ENCODE measurements around the gene SYP.
A peak's percentile ranks its signal among the peaks of the same experiment; 100 is the strongest.
"Not testable (repeated sequence)": the region's sequence is repeated elsewhere in the genome, so short reads cannot be mapped to it uniquely, and the experiment has no call there.

Gene SYP

GRCh38 chrX:49187526-49187925 is 12.5 kb downstream of the SYP start:
- no peak for DNase-seq

GRCh38 chrX:49187028-49187394 is 13.0 kb downstream of the SYP start:
- DNase-seq = no peak

GRCh38 chrX:49186125-49187027 is 13.6 kb downstream of the SYP start, which contains the start of gene PRICKLE3:
PRICKLE3 (minus strand) TSS chrX:49186373; CDS start chrX:49186297, 76 bp downstream.
- no peak for DNase-seq

GRCh38 chrX:49184294-49185281 is 15.4 kb downstream of the SYP start:
- no peak for DNase-seq

GRCh38 chrX:49183701-49184281 is 16.2 kb downstream of the SYP start:
- no peak for DNase-seq

GRCh38 chrX:49179358-49179757 is 20.6 kb downstream of the SYP start:
- no peak for DNase-seq

- no peak for DNase-seq
These were observed 21.5 kb downstream of the SYP start for GRCh38 chrX:49178537-49178936.

- DNase-seq = no peak
These were observed 22.0 kb downstream of the SYP start for GRCh38 chrX:49177873-49178480.

- no peak for DNase-seq
These were observed 22.6 kb downstream of the SYP start for GRCh38 chrX:49177338-49177833.

GRCh38 chrX:49176421-49177326 is 23.3 kb downstream of the SYP start:
- no peak for DNase-seq

GRCh38 chrX:49175435-49176274 is 24.3 kb downstream of the SYP start:
- DNase-seq = no peak

- no peak for DNase-seq
These were observed 25.3 kb downstream of the SYP start for GRCh38 chrX:49174723-49175122.

GRCh38 chrX:49173544-49173943 is 26.4 kb downstream of the SYP start:
- not testable (repeated sequence) for DNase-seq

GRCh38 chrX:49172280-49172780 is 27.7 kb downstream of the SYP start:
- DNase-seq = no peak

GRCh38 chrX:49171752-49172279 is 28.2 kb downstream of the SYP start, which contains the start of gene PLP2:
PLP2 (plus strand) TSS chrX:49171898; CDS start chrX:49172001, 103 bp downstream.
- DNase-seq = no peak

- DNase-seq = no peak
These were observed 32.3 kb downstream of the SYP start for GRCh38 chrX:49167740-49168108.

- no peak for DNase-seq
These were observed 32.9 kb downstream of the SYP start for GRCh38 chrX:49166914-49167739.

GRCh38 chrX:49165901-49166881 is 33.8 kb downstream of the SYP start:
- peak; percentile 63 for DNase-seq
